HUES48 (cell line): Measurements from ENCODE around the gene PIK3C2B.

Experiments used
- H3K27ac ChIP-seq: one replicate; pipeline ENCODE4 v1.7.0; 2013; ENCODE audit warnings: low read depth, low read length, inconsistent platforms
- H3K27me3 ChIP-seq: 2 replicates; pipeline ENCODE4 v1.6.1; 2013; ENCODE audit warnings: mild to moderate bottlenecking, low read length; ENCODE audit not compliant: control insufficient read depth, insufficient read depth
- H3K36me3 ChIP-seq: 2 replicates; pipeline ENCODE4 v1.6.1; 2013; ENCODE audit warnings: low read length; ENCODE audit not compliant: control insufficient read depth, insufficient read depth
- H3K4me1 ChIP-seq: 2 replicates; pipeline ENCODE4 v1.6.1; 2013; ENCODE audit warnings: mild to moderate bottlenecking, low read length; ENCODE audit not compliant: control insufficient read depth, insufficient read depth
- H3K4me3 ChIP-seq: 2 replicates; pipeline ENCODE4 v1.5.1; 2013; ENCODE audit warnings: mild to moderate bottlenecking, low read depth, low read length
- H3K9ac ChIP-seq: 2 replicates; pipeline ENCODE4 v1.6.1; 2013; ENCODE audit warnings: mild to moderate bottlenecking, low read depth, low read length, moderate library complexity
- H3K9me3 ChIP-seq: 2 replicates; pipeline ENCODE4 v1.6.1; 2013; ENCODE audit warnings: low read length; ENCODE audit not compliant: control insufficient read depth, insufficient read depth

The PIK3C2B gene

DNA sequence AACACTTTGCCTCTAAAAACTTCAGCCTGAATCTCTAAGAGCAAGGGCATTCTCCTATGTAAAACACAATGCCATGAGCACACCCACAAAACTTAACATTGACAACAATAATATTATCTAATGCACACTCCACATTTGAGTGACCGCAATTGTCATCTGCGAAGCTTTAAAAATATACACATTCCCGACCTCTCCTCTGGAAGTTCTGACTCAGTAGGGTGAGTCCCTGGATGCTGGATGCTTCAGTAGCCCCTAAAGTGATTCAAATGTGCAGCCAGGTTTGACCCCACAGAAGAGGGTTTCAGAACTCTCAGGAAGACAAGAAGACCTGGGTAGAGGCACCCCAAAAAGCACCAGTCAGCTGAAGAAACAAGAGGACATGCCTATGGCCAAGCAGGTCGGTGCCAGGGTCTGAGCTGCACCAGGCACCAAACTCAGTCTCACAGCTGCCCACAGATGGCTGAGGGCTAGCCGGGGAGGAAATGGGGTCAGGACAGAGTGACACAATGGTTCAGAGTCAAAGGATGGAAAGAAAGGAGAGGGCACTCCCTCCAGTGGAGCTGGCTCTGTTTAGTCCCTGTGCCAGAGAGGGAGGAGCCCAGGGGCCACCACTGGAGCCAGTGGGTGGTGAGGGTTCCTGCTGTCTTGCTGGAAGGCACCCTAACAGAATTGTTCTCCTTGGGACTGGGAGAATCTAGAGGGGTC is 17.4 kb downstream of the PIK3C2B start:
- H3K4me1 ChIP-seq = peaks cover 23% of the 10 kb centered on the region
- no peak overlapping the region for H3K9ac ChIP-seq
- no peak overlapping the region for H3K4me3 ChIP-seq
- H3K9me3 ChIP-seq = no peaks in the 10 kb centered on the region
- H3K27ac ChIP-seq = no peak overlapping the region
- H3K27me3 ChIP-seq = no peaks in the 10 kb centered on the region
- no peaks in the 10 kb centered on the region for H3K36me3 ChIP-seq

DNA sequence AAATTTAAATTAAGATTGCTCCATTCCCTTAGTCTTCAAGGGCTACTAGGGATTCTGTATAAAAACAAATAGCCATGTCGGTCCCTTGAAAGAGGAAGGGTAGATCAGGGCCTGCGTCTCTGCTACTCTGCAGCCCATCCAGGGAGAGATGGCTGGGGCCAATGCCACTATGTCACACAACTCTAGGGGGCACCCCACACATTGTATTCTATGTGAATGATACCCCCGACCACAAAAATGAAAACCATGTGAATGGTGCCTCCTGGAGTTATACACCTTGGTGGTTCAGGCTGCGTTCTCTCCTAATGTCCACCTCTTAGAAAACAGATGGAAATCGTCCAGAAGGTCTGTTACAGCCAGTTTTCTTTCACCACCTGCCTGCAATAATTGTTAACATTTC is 18.0 kb downstream of the PIK3C2B start:
- no peaks in the 10 kb centered on the region for H3K9me3 ChIP-seq
- H3K27ac ChIP-seq = no peak overlapping the region
- H3K27me3 ChIP-seq = no peaks in the 10 kb centered on the region
- H3K4me1 ChIP-seq = peaks cover 16% of the 10 kb centered on the region
- H3K9ac ChIP-seq = no peak overlapping the region
- H3K4me3 ChIP-seq = no peak overlapping the region
- H3K36me3 ChIP-seq = no peaks in the 10 kb centered on the region

GRCh38 chr1:204475656-204476432 is 18.8 kb downstream of the PIK3C2B start:
- no peak overlapping the region for H3K4me3 ChIP-seq
- H3K9me3 ChIP-seq = no peaks in the 10 kb centered on the region
- H3K9ac ChIP-seq = no peak overlapping the region
- no peak overlapping the region for H3K27ac ChIP-seq
- no peaks in the 10 kb centered on the region for H3K36me3 ChIP-seq
- peaks cover 10% of the 10 kb centered on the region; the same call in 1 of the 2 replicates for H3K4me1 ChIP-seq
- no peaks in the 10 kb centered on the region for H3K27me3 ChIP-seq

- H3K36me3 ChIP-seq = 0 out of 2 replicates have a peak, but pooled peaks cover 4% of the 10 kb centered on the region
- H3K9ac ChIP-seq = no peak overlapping the region
- no peaks in the 10 kb centered on the region for H3K27me3 ChIP-seq
- peaks cover 7% of the 10 kb centered on the region; the same call in 1 of the 2 replicates for H3K4me1 ChIP-seq
- H3K4me3 ChIP-seq = no peak overlapping the region
- H3K9me3 ChIP-seq = no peaks in the 10 kb centered on the region
- peak overlapping the region; percentile 29 for H3K27ac ChIP-seq
Measured at GRCh38 chr1:204473400-204473965, 21.1 kb downstream of the PIK3C2B start.

GRCh38 chr1:204472660-204473059 is 21.9 kb downstream of the PIK3C2B start:
- no peak overlapping the region for H3K4me3 ChIP-seq
- H3K36me3 ChIP-seq = 0 out of 2 replicates have a peak, but pooled peaks cover 4% of the 10 kb centered on the region
- H3K4me1 ChIP-seq = peaks cover 7% of the 10 kb centered on the region; the same call in 1 of the 2 replicates

DNA sequence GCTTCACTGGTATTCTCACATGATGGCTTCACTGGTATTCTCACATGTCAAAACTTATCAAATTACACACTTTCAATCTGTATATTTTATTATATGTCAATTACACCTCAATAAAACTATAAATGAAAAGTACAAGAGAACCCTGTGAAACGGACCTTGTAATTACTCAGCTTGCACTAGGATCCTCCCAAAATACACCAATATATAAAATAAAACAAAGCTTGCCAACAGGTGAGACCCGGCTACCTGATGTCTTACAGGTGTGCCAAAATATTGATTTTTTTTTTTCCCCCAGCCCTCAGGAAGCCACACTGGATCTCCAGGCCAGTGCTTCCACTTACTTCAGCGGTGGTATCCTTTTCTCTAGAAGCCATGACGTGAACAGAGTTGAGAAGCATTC is 22.9 kb downstream of the PIK3C2B start:
- Histone ChIP-seq H3K27ac (no peak overlapping the region), H3K9ac (no peak overlapping the region), H3K27me3 (no peaks in the 10 kb centered on the region), H3K36me3 (0 out of 2 replicates have a peak, but pooled peaks cover 4% of the 10 kb centered on the region), H3K9me3 (no peaks in the 10 kb centered on the region), H3K4me3 (no peak overlapping the region), H3K4me1 (peaks cover 7% of the 10 kb centered on the region; the same call in 1 of the 2 replicates)

More at GRCh38 chr1:204472660-204473059, 21.9 kb downstream of the PIK3C2B start:
- no peaks in the 10 kb centered on the region for H3K27me3 ChIP-seq
- H3K27ac ChIP-seq = no peak overlapping the region
- H3K9me3 ChIP-seq = no peaks in the 10 kb centered on the region
- no peak overlapping the region for H3K9ac ChIP-seq

DNA sequence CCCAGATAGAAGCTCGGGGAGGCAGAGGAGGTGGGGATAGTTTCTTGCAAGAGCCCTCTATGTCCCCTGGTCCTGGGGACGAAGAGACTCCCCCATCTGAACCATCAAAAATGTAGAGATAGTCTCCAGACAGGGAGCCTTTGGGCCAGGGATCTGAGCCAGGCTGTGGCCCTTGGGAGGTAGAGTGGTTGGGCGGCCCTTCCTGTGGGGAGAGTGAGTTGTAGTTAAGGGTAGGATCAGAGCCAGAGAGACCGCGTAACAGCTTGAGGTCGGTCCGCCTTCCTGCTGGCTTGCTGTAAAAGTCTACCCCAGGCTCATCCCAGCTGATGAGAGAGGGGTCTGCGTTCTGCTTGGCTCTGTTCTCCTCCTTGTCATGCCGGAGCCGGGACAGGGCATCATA is 25.3 kb downstream of the PIK3C2B start:
- no peaks in the 10 kb centered on the region for H3K9me3 ChIP-seq
- no peak overlapping the region for H3K27ac ChIP-seq
- H3K4me3 ChIP-seq = no peak overlapping the region
- H3K36me3 ChIP-seq = peaks cover 6% of the 10 kb centered on the region; the same call in 1 of the 2 replicates
- no peaks in the 10 kb centered on the region for H3K27me3 ChIP-seq
- H3K9ac ChIP-seq = no peak overlapping the region
- H3K4me1 ChIP-seq = peaks cover 10% of the 10 kb centered on the region; the same call in 1 of the 2 replicates

DNA sequence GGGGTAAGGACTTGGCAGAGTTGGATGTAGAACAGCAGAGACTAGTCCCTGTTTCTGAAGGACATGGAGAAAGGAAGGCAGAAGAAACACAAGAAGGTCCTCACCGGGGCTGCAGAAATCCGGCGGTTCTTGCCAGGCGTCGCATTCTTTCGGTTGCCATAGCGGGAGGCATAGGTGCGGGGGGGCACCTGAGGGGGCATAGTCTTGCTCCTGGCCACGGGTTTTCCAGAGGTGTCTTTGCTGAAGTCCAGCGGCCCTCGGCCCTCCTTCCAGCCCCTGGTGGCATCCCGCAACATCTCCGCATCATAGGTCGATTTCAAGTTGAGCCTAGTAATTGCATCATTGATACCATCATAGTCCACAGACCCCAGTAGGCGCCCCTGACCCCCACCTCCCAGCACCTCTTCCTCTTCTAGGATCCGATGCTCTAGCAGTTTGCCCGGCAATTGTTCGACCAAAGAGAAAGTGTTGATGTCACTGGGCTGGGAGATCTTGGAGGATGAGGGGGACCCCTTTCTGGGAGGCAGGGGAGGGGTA is 25.8 kb downstream of the PIK3C2B start:
- no peaks in the 10 kb centered on the region for H3K9me3 ChIP-seq
- H3K4me1 ChIP-seq = peaks cover 10% of the 10 kb centered on the region; the same call in 1 of the 2 replicates
- no peaks in the 10 kb centered on the region for H3K27me3 ChIP-seq
- H3K27ac ChIP-seq = no peak overlapping the region
- no peak overlapping the region for H3K9ac ChIP-seq
- peaks cover 11% of the 10 kb centered on the region for H3K36me3 ChIP-seq
- H3K4me3 ChIP-seq = no peak overlapping the region

DNA sequence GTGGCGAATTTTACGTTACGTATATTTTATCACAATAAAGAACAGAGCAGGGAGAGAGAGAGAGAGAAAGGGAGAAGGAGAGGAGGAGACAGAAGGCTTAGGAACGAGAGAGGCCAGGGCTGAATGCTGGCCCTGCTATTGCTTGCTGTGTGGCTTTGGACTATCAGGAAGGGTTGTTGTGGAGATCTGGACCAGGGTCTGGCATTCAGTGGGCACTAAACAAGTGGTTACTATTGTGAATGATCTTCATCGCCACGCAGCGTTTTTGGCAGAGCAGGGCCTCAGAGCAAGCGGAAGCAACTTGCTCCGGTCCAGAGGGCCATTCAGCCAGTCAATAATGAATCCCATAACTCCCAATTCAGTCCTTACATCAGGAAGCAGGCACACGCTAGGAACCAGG is 26.4 kb downstream of the PIK3C2B start:
- H3K27ac ChIP-seq = no peak overlapping the region
- H3K4me3 ChIP-seq = no peak overlapping the region
- H3K27me3 ChIP-seq = no peaks in the 10 kb centered on the region
- H3K36me3 ChIP-seq = peaks cover 14% of the 10 kb centered on the region
- no peak overlapping the region for H3K9ac ChIP-seq
- H3K9me3 ChIP-seq = no peaks in the 10 kb centered on the region
- H3K4me1 ChIP-seq = peaks cover 4% of the 10 kb centered on the region; the same call in 1 of the 2 replicates

DNA sequence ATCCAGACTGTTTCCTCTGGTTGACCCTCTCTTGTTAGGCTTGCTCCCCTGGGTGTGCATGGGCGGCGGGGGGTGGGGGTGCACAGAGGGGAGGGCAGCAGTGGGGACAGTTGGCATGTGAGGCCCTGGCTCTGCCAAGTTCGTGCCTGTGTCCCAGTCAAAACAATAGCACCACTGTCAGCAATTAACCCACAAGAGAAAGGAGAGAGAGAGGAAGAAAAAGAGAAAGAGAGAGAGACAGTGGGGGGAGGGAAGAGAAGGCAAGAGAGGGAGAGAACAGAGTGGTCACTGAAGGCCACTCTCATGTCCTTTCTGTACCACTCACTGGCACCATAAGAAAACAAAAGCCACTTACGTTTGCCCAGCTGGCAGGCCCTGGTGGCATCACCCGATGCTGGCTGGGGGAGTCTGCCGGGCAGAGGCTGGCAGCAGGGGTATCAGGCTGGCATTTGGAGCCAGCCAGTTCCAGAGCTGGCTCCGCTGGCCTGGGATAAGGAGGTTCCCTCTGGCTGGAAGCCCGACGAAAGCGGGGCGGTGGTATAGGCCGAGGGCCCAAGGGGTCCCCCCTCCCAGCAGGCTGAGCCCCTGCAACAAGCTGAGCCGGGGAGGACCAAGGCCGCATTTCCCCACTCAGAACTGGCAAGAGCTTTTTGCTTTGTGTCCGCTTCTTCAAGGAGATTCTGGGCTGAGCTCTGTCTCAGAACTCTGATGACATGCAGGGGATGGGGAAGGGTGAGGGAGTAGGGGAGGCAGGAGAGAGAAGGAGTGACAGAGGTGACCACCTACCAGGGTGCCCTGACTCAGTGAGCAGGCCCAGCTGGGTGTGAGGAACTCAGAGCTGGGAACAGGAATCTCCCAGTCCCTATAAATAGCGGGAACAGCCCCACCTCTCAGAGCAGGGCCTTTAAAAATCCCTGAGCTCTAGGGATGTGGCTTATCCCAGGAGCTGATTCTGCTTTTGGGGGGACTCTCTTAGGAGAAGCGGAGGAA is 27.9 kb downstream of the PIK3C2B start:
- H3K4me3 ChIP-seq = no peak overlapping the region
- H3K27ac ChIP-seq = peak overlapping the region; percentile 33
- no peaks in the 10 kb centered on the region for H3K9me3 ChIP-seq
- H3K9ac ChIP-seq = no peak overlapping the region
- peaks cover 22% of the 10 kb centered on the region for H3K36me3 ChIP-seq
- peaks cover 3% of the 10 kb centered on the region; the same call in 1 of the 2 replicates for H3K4me1 ChIP-seq
- no peaks in the 10 kb centered on the region for H3K27me3 ChIP-seq
